ENCODE data around the gene MGMT.

The MGMT gene

DNA sequence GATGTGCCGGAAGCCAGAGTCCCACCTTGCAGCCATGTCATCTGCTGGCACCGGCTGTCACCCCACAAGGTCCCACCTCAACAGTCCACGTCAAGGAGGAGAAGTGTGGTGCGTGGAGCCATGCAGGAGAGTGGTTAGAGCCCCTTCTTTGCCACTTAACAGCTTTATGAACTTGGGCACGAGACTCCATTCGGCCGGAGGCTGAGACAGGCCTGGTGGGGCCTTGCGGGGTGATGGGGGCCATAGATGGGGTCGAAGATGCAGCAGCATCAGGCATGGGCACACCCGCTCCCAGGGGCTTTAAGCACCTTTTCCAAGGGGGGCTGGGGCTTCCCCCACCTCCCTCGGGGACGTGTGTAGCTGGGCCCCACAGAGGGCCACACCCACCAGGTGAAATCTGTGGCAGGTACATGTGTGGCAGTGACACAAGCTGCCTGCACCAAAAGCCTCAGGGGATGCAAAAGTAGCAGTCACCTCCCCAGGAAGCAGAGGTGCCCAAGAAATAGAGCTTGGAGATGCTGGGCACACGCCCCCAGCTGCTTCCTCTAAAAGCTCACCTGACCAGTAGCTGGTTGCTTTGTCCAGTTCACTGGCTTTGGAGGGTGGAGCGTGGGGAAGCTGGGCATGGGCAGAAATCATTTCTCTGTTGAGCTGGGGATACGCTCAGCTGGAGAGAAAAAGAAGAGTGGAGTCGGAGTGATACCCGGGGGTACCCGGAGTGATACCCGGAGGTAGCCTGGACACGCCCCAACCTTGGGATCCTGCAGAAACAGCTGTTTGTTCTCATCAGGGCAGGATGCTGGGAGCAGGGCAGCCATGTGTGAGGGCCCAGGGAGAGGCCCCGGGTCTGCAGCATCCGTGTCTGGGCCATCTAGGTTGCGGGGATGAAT lies 297.2 kb downstream of the MGMT start:
- DNase-seq, result no peak
- TF ChIP-seq CTCF (IDR thresholded peaks at IDR 0.05; ENCODE audit: low read depth, low read length), result no peak
- no peaks in the 10 kb centered on the region for H3K9me3 ChIP-seq (ENCODE audit: severe bottlenecking)
- H3K27me3 ChIP-seq (ENCODE audit: insufficient read depth, low read depth, severe bottlenecking), result no peaks in the 10 kb centered on the region
- no peak overlapping the region for H3K27ac ChIP-seq
- H3K4me3 ChIP-seq (ENCODE audit: low read depth, low read length), result no peak overlapping the region
- H3K36me3 ChIP-seq, result no peaks in the 10 kb centered on the region

- no peaks in the 10 kb centered on the region for H3K27me3 ChIP-seq (ENCODE audit: insufficient read depth, low read depth, severe bottlenecking)
- no peak for TF ChIP-seq CTCF (IDR thresholded peaks at IDR 0.05; ENCODE audit: low read depth, low read length)
- DNase-seq, result no peak
- no peaks in the 10 kb centered on the region for H3K36me3 ChIP-seq
- H3K27ac ChIP-seq, result no peak overlapping the region
- no peaks in the 10 kb centered on the region for H3K9me3 ChIP-seq (ENCODE audit: severe bottlenecking)
- H3K4me3 ChIP-seq (ENCODE audit: low read depth, low read length), result no peak overlapping the region
These were observed 298.0 kb downstream of the MGMT start for GRCh38 chr10:129764901-129765663.

DNA sequence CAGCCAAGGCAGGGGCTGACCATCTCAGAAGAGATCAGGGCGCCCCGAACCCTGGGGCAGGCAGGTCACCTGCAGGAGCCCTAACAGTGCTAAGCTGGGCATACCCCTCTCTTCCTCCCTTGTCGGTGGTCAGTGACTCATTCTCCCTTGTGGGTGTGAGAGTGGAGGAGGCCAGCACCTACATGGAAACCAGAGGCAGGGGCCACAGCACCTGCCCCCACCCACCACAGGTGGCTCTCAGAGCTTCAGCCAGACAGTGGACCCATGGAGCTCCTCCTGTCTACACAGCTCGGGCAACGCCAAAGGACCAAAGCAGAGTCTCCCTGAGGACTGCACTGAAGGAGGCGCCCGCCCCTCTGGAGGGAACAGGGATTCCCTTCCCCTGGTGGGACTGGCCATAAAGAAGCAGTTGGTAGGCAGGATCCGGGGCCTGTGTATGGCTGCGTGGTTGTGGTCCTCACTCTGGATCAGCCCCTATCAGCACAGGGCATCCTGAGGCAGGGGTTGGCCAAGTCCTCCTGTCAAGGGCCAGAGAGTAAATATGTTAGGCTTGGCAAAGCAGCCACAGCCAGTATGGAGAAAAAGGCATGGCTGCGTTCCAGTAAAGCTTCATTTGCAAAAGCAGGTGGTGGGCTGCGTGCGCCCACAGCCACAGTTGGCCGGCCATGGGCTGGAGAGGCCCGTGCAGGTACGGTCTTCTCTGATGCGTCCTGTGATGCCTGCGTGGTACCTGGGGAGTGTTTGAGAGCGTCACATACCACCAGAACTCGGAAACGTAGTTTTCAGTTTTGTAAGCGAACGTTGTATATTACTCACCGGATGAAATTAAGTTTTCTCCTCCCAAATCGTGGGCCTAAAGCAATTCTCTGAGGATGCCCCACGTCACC lies 298.9 kb downstream of the MGMT start:
- no peak for TF ChIP-seq CTCF (IDR thresholded peaks at IDR 0.05; ENCODE audit: low read depth, low read length)
- Histone ChIP-seq H3K9me3 (ENCODE audit: severe bottlenecking) (no peaks in the 10 kb centered on the region), H3K36me3 (no peaks in the 10 kb centered on the region), H3K27me3 (ENCODE audit: insufficient read depth, low read depth, severe bottlenecking) (no peaks in the 10 kb centered on the region), H3K27ac (no peak overlapping the region), H3K4me3 (ENCODE audit: low read depth, low read length) (no peak overlapping the region)
- DNase-seq, result no peak

DNA sequence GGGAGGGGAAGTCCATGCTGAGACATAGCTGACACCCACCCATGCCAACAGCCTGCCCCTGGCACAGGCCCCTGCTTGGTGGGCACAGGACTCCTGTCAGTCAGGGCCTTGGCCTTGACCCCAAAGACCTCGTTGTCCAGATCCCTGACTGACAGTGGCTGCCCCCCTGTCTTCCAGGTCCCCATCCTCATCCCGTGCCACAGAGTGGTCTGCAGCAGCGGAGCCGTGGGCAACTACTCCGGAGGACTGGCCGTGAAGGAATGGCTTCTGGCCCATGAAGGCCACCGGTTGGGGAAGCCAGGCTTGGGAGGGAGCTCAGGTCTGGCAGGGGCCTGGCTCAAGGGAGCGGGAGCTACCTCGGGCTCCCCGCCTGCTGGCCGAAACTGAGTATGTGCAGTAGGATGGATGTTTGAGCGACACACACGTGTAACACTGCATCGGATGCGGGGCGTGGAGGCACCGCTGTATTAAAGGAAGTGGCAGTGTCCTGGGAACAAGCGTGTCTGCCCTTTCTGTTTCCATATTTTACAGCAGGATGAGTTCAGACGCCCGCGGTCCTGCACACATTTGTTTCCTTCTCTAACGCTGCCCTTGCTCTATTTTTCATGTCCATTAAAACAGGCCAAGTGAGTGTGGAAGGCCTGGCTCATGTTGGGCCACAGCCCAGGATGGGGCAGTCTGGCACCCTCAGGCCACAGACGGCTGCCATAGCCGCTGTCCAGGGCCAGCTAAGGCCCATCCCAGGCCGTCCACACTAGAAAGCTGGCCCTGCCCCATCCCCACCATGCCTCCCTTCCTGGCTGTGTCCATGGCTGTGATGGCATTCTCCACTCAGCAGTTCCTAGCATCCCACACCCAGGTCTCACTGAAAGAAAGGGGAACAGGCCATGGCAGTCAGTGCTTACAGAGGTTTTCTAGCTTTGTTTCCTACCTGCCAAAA lies 299.8 kb downstream of the MGMT start:
- no peak for TF ChIP-seq CTCF (IDR thresholded peaks at IDR 0.05; ENCODE audit: low read depth, low read length)
- Histone ChIP-seq H3K36me3 (no peaks in the 10 kb centered on the region), H3K4me3 (ENCODE audit: low read depth, low read length) (no peak overlapping the region), H3K9me3 (ENCODE audit: severe bottlenecking) (no peaks in the 10 kb centered on the region), H3K27me3 (ENCODE audit: insufficient read depth, low read depth, severe bottlenecking) (no peaks in the 10 kb centered on the region), H3K27ac (no peak overlapping the region)
- no peak for DNase-seq

DNA sequence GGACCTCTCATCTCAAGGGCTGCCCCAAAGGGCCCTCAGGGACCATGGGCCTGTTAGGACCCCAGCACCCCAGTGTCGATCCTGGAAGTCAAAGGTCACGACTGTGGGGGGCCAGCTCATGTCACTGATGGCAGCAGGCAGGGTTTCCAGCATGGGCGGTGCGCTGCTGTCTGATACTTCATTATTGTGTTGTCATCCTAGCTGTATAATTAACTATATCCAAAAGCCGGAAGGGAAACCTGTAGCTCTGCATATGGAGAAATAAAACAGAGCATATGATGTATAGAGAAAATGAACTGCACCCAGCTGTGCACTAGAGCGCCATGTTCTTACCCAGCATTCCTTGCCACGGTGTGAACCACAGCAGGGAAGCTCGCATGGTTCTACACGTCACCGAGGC lies 300.7 kb downstream of the MGMT start:
- no peaks in the 10 kb centered on the region for H3K9me3 ChIP-seq (ENCODE audit: severe bottlenecking)

More for the DNA sequence above, 300.7 kb downstream of the MGMT start:
- Histone ChIP-seq H3K27ac (no peak overlapping the region), H3K27me3 (ENCODE audit: insufficient read depth, low read depth, severe bottlenecking) (no peaks in the 10 kb centered on the region), H3K4me3 (ENCODE audit: low read depth, low read length) (no peak overlapping the region), H3K36me3 (no peaks in the 10 kb centered on the region)
- TF ChIP-seq CTCF (IDR thresholded peaks at IDR 0.05; ENCODE audit: low read depth, low read length), result no peak
- no peak for DNase-seq
